NCI-H187 treated with DMSO at 0.1 percent for 48 hours (cell line): Measurements from ENCODE around the gene C17orf50.

Experiments used
- DNase-seq: peaks from one replicate; lab custom pipeline; 2025; lab: John Stamatoyannopoulos, UW

C17orf50 gene

DNA sequence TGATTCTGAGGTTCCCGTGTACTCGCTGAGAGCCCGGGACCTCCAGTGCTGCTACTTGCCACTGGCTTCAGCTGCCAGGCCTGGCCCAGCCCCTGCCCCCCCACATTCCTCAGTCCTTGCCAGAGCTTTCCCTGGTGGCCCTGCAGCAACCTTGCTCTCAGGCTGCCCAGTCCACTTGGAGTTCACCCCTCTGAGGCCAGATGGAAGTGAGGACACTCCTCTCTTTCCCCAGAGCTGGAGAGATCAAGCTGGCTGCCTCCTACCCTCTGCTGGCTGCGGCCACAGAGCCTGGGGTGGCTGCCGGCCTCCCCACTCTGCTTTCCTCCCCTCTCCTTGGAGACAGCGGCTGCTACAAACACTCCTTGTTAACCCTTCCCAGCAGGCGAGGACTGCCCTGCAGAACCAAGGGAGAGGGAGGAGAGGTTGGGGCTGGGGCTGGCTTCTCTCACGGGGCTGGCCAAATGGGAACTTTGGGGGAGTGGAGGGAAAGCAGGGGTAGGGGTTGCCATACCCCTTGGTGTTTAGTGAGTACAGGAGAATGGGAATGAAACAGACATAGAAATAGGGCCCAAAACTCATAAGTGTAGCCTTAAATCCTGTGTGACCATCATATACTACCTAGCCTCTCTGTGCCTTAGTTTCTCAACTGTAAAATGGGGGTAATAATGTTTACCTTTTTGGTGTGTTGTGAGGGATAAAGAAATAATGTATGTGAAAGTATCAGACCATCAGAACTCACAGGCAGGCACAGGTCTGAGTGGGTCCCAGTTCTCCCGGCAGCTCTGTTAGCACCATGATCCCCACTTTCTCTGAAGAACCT, 7.5 kb upstream of the C17orf50 start, which contains the start of gene GAS2L2:
Gene GAS2L2, minus strand, starts transcription at position 295 of the 820 bp plus-strand sequence. CDS start 389 bp downstream, outside the sequence.
- DNase-seq, result no peak

DNA sequence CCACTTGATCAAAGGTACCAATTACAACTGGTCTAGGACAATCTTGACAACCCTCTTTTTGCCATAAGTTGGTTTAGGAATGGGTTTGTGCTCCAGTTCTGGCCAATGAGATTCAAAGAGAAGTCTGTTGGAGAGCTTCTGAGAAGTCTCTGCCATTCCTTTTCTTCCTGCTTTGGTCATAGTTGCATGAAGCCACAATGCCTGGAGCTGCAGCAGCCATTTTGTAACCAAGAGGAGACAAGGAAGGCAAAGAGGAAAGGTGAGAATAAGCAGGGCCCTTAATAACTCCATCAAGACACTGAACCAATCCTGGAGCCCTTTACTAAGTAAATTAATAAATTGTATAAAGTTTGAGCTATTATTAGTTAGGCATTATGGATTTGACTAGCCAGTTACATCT, 3.4 kb upstream of the C17orf50 start:
- no peak for DNase-seq

- no peak for DNase-seq
Measured at GRCh38 chr17:35761601-35762000, 914 bp downstream of the C17orf50 start.

GRCh38 chr17:35763767-35764122, 3.1 kb downstream of the C17orf50 start:
- DNase-seq, result no peak

- DNase-seq, result peak; percentile 28
Measured at GRCh38 chr17:35764123-35764991, 3.7 kb downstream of the C17orf50 start.

- no peak for DNase-seq
Measured at GRCh38 chr17:35765086-35765710, 4.5 kb downstream of the C17orf50 start.

GRCh38 chr17:35765756-35766488, 5.2 kb downstream of the C17orf50 start:
- no peak for DNase-seq

DNA sequence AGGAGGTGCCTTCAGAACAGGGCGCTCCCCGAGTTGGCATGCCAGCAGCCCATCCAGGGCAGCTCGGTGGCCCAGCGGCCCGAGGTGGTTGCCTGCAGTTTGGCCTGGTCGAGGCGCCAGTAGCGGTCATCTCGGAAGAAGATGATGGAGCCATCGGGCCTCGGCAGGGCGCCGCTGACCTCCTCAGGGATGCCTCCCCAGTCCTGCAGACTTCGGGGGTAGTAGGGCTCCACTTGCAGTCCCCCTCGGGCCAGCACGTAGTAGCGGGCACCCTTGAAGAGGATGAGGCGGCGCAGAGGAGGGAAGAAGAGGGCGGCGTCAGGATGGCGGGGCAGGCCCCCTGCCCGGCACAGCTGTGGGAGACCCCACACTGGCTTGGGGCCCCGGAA, 5.8 kb downstream of the C17orf50 start:
- DNase-seq, result no peak

- DNase-seq, result no peak
Measured at GRCh38 chr17:35766903-35767510, 6.3 kb downstream of the C17orf50 start.

DNA sequence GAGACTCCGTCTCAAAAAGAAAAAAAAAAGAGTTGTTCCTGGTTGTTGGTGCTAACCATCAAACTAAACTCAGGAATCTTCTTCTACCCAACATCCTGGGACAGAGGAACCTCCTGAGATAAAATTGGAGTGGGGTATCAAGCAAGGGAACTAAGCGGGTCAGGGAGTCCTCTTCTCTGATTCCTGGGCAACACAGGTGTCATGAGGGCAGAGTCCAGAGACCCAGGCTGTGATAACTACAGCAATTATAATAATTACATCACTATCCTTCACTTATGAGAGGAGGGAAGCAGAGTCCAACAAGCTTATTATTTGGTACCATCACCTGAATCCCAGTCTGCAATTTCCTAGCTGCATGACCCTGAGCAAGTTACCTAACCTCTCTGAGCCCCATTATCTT, 8.1 kb downstream of the C17orf50 start:
- DNase-seq, result no peak

DNA sequence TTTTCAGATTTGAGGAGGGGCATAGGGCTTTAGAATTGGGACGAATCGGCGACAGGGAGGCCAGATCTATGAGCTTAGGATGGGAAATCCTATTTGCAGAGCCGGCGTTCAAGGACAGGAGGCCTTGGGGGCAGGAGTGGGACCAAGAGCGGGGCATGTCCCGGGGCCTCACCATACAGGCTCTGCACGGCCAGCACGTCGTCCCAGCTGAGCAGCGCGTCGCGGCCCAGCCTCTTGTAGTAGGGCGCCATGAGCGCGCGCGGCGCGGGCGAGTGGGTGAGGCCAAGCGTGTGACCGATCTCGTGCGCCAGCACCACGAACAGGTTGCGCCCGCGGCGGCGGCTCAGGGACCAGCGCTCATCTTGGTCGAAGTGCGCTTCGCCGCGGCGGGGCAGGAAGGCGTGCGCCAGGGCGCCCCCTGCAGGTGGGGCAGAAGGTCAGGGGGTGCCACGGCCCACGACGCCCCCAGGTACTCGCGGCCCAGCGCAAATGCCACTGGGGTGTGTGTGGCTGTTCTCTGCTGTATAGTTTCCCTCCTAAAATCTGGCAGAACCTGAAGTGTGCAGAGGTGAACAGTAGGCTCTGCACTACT, 9.3 kb downstream of the C17orf50 start:
- no peak for DNase-seq

GRCh38 chr17:35773129-35773528, 12.4 kb downstream of the C17orf50 start:
- no peak for DNase-seq

DNA sequence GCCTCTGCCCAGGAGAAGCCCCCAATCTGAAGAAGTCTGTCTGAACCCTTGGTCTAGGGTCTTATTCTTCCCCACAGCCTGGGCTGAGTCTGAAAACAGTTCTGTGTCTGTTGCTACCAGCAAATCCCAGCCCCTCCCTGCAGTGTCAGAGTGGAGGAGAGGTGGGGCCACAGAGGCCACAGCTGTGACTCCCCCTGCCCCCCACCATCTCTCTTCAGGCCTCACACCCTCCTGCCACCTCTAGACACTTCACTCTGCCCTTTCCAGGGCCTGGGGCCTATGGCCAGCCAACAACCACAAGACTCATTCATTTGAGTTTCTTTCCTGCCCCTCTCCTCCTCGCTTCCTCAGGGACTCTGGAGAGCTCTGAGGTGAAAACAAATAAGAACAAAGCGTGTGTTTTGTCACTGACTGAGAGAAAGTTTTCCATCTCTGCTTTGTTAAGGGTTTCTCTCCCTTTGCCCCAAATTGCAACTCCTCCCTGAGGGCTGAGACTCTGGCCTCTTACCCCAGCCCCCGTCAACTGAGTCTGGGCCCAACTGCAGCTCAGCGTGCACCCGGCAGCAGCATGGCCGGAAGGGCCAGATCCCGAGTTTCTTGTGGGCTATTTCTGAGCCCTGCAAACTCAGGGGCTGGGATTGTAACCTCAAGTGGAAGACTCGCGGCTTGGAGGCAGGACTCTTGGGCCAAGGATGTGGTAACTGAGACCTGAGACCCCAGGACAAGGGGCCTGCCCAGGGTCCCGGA, 13.2 kb downstream of the C17orf50 start:
- no peak for DNase-seq

DNA sequence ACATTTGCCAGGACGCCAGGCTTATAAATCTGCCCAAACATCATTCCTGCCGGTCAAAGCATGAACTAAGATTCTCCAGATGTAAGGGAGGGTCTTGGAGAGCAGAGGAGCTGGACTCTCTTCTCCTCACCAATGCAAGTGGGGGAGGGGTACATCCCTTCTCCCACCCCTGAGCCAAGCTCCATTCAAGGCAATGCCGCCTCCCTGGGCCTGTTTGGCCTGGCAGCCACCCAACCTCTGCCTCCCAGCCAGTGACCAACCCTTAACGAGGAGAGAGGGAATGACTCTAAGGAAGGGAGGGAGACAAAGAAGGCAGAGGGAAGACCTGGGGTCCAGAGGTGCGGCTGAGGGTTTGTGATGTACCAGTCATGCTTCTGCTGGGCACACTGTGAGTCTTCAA, 13.8 kb downstream of the C17orf50 start:
- DNase-seq, result no peak

DNA sequence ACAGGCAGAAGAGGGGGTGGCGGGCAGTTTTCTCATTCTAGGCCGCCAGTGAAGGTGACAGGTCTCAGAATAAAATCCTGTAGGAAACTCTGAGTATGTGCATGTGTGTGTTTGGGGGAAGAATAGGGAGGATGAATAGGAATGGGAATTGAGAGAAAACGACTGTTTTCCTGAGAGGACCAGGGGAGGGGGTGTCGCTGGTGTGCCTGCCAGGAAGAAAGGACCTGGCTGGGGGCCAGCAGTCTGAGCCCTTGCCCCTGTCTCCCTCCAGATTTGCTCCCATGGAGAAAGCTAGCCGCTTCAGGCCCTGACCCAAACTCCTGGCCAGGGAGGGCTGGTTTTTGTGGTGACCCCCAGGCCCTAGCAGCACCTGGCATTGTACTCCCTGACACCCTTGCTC, 14.4 kb downstream of the C17orf50 start:
- no peak for DNase-seq

GRCh38 chr17:35775583-35775982, 14.9 kb downstream of the C17orf50 start:
- no peak for DNase-seq

DNA sequence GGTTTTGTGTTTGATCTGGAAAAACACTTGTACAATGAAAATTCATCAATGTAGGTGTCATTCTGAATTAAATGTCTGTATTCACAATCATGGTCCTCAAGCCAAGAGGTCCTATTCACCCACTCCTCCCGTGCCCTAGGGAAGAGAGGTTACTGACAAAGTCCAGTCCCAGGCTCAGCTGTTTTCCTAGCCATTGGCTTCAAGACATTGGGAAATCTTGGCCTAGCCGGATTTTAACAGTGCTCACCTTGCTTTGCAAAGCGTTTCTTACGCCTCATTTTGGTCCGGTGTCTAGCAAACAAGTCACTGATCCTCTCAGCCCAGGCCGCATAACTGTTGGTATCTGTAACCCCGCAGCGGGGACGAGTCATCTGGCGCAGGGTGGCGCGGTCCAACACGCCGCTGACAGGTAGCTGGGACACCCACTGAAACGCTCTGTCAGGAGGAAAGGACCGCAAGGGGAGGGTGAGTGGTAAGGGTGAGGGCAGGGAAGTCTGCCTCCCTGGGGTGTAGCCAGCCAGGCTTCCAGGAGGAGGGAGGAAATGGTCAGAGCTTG, 18.0 kb downstream of the C17orf50 start:
- no peak for DNase-seq

DNA sequence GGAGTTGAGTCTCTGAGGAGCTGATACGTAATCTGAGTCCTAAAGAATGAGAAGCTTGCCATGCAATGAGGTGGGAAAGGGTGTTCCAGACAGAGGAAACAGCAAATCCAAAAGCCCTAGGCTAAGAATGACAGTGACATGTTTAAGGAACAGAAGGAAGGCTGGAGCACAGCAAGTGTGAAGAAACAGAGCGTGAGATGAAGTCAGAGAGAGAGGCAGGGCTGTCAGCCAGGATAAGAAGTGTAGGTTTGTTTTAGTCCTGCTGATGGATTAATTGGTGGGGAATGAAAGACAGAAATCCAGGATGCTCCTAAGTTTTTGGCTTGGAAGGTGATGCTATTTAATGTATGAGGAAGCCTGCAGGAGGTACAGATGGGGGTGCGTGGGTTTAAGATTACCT, 20.3 kb downstream of the C17orf50 start:
- DNase-seq, result no peak

DNA sequence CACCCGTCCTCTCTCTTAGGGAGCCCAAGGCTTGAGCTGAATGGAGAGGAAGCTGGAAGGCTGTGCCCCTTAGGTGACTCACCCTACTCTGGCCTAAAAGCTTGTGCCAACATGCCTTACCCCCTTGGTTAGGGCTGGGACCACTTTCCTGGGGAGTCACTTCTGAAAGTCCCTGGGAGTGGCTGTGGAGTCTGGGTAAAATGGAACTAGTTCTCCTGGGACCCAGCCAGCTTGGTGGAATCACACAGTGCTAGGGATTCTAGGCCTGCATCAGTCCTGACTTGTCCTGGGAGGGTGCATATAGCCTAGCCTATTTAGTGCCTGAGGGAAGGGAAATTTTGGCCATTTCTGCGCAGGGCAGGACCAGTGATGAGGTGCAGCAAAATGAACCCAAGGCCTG, 24.2 kb downstream of the C17orf50 start:
- no peak for DNase-seq

DNA sequence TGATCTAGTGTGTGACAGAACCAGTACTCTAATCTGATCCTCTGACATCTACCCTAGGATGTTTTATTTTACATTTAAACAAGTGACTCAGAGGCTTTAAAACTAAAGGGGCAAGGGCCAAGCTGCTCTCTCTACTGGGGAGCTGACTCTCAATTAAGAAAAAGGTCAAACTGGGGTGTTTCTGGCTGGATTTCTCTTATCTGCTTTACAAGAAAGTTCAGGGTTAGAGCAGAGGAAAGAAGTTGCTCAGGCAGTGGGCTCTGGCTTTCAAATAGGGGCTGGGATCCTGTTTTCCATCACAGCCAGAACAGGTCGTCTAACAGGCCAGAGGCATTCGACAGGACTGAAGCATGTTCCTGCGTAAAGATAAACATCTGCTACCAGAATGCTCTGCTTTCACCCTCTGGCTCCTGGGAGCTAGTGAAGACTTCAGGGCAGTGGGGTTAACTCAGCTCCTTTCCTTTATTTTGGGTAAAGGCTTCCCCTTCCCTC, 26.3 kb downstream of the C17orf50 start:
- DNase-seq, result no peak
